ENCODE results near the gene TMEFF1.

TMEFF1 gene

DNA sequence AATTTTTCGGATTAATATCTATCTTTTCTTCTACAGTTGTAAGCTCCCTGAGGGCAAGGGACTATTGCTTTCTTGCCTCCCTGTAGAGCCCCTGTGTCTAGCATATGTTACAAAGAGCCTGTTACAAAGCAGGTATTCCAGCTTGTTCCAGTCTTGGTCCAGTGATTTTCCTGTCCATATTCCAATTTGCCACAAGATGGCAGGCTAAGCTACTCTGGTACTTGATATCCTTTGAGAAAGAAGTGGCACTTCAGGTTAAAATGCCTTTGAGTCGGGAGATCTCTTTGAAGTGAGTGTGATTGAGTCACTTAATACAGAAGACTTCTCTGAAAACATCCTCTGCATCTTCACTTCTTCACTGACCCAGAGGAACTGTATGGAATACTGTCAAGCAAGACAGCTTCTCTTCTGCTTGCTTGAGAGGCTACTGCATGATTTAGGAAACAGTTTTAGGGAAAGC is 129.4 kb downstream of the TMEFF1 start:
- peak; percentile 79 for DNase-seq (ENCODE audit: low read depth, low spot score)

DNA sequence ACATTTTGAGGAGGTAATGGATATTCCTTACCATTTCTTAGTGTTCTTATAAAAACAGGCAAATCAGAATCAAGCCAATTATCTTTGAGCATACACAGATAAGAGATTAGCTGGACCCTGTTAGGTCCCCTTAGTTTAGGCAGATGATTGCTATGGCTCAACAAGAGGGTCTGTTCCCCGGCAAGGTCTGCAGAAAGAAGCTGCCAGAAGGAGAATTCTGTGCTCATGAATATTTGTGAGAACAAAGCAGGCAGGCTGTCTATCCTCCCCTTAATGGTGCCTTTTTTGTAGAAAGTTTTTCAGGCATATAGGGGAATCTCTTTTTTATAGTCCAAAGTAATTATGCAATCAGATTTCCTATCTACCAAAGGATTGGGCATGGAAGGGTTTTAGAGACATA is 132.5 kb downstream of the TMEFF1 start:
- DNase-seq (ENCODE audit: low read depth, low spot score) = no peak

DNA sequence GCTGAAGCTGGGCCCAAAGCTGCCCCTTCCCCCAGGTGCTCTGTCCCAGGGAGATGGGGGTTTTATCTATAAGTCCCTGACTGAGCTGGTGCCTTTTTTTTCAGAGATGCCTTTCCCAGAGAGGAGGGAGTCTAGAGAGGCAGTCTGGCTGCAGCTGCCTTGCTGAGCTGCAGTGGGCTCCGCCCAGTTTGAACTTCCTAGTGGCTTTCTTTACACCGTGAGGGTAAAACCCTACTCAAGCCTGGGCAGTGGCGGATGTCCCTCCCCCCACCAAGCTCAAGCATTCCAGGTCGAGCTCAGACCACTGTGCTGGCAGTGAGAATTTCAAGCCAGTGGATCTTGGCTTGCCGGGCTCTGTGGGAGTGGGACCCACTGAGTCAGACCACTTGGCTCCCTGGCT is 146.2 kb downstream of the TMEFF1 start:
- DNase-seq (ENCODE audit: low read depth, low spot score) = no peak

DNA sequence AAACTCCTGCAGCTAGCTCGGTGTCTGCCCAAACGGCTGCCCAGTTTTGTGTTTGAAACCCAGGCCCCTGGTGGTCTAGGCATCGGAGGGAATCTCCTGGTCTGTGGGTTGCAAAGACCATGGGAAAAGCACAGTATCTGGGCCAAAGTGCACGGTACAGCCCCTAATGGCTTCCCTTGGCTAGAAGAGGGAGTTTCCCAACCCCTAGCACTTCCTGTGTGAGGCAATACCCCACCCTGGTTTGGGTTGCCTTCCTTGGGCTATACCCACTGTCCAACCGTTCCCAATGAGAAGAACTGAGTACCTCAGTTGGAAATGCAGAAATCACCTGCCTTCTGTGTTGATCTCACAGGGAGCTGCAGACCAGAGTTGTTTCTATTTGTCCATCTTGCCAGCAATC is 146.7 kb downstream of the TMEFF1 start:
- DNase-seq (ENCODE audit: low read depth, low spot score) = no peak

GRCh38 chr9:100623969-100624368 is 151.0 kb downstream of the TMEFF1 start:
- no peak for DNase-seq (ENCODE audit: low read depth, low spot score)

DNA sequence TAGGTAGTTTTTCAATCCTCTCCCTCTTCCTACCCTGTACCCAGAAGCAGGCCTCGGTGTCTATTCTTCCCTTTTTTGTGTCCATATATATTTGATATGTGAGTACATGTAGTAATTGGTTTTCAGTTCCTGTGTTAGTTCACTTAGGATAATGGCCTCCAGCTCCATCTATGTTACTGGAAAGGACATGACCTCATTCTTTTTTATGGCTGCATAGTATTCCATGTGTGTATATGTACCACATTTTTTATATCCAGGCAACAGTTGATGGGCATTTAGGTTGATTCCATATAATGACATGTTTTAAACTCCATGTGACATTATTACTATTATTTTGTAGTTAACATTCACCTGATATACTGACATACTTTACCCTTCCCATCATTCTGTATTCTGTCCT is 154.0 kb downstream of the TMEFF1 start:
- no peak for DNase-seq (ENCODE audit: low read depth, low spot score)

All from astrocyte of the hippocampus (primary cell).